SK-N-SH (cell line): ENCODE results near the gene SCAF1. TPM values are rescaled to one million over a fixed set of nuclear protein-coding genes. Genes with fewer than 3 reads are reported as not detected.

Experiments
- CTCF ChIA-PET: fragments of 300-600, 350-600 bp; formaldehyde crosslinking; extraction: SDS; loops from one replicate; lab custom pipeline; 2021; lab: Yijun Ruan, JAX
- POLR2A ChIA-PET: fragments of 350-600 bp; sonication (Branson Sonifier 250); formaldehyde crosslinking; extraction: SDS; loops from one replicate; lab custom pipeline; 2020; ENCODE audit warnings: antibody characterized with exemption, inconsistent platforms; lab: Yijun Ruan, JAX
- DNase-seq: peaks from one replicate; pipeline ENCODE4 v3.0.0; 2012
- H2AFZ ChIP-seq: fragments of 200-600 bp; sonication (generic); 2 replicates; pipeline ENCODE4 v1.8.1; 2016; ENCODE audit warnings: antibody characterized with exemption, mild to moderate bottlenecking, low read depth
- H3F3A ChIP-seq: fragments of 200-600 bp; sonication (generic); replicated peaks from 2 replicates; pipeline ENCODE3; 2016; ENCODE audit warnings: antibody characterized with exemption, mild to moderate bottlenecking; ENCODE audit not compliant: insufficient read depth
- H3K27ac ChIP-seq, 2 experiments: fragments of 200-500 bp in 1 of 2; fragments of 200-600 bp in 1 of 2; sonication (Bioruptor generic) in 1 of 2; sonication (generic), shearing (Covaris generic) in 1 of 2; 2 replicates each; pipeline versions ENCODE4 v1.5.1 to v1.6.1; 2014 to 2016; ENCODE audit warnings: low read depth in 2 of 2, inconsistent platforms in 1 of 2, low read length in 1 of 2, mild to moderate bottlenecking in 1 of 2, mixed read lengths in 1 of 2
- H3K27me3 ChIP-seq: fragments of 200-600 bp; sonication (generic), shearing (Covaris generic); 2 replicates; pipeline ENCODE4 v1.6.1; 2016; ENCODE audit warnings: mixed run types; ENCODE audit not compliant: insufficient read depth
- H3K36me3 ChIP-seq, 2 experiments: fragments of 200-500 bp in 1 of 2; fragments of 200-600 bp in 1 of 2; sonication (Bioruptor generic) in 1 of 2; sonication (generic) in 1 of 2; replicated peaks in 1 of 2; 2 replicates each; pipeline versions ENCODE3 to v1.5.1; 2014 to 2016; ENCODE audit warnings: low read length in 1 of 2, mild to moderate bottlenecking in 1 of 2; ENCODE audit not compliant: insufficient read depth in 2 of 2, control insufficient read depth in 1 of 2
- H3K4me1 ChIP-seq, 2 experiments: fragments of 200-500 bp in 1 of 2; fragments of 200-600 bp in 1 of 2; sonication (Bioruptor generic) in 1 of 2; sonication (generic), shearing (Covaris generic) in 1 of 2; 2 replicates each; pipeline versions ENCODE4 v1.5.1 to v1.6.1; 2014 to 2016; ENCODE audit warnings: low read depth in 1 of 2, low read length in 1 of 2, mixed run types in 1 of 2; ENCODE audit not compliant: insufficient read depth in 2 of 2, control insufficient read depth in 1 of 2
- H3K4me2 ChIP-seq: fragments of 200-600 bp; sonication (generic), shearing (Covaris generic); 2 replicates; pipeline ENCODE4 v1.6.1; 2017; ENCODE audit warnings: mixed run types
- H3K4me3 ChIP-seq, 2 experiments: fragments of 200-500 bp in 1 of 2; fragments of 200-600 bp in 1 of 2; sonication (Bioruptor generic) in 1 of 2; sonication (generic), shearing (Covaris generic) in 1 of 2; 2 replicates each; pipeline versions ENCODE4 v1.5.1 to v1.8.1; 2014 to 2016; ENCODE audit warnings: low read depth in 2 of 2, inconsistent platforms in 1 of 2, low read length in 1 of 2, mild to moderate bottlenecking in 1 of 2, mixed read lengths in 1 of 2, moderate library complexity in 1 of 2
- H3K79me2 ChIP-seq: fragments of 200-600 bp; sonication (generic); 2 replicates; pipeline ENCODE4 v1.8.1; 2017; ENCODE audit warnings: mild to moderate bottlenecking; ENCODE audit not compliant: insufficient read depth
- H3K9ac ChIP-seq: fragments of 200-600 bp; sonication (generic); 2 replicates; pipeline ENCODE4 v1.6.1; 2017; ENCODE audit warnings: mixed run types
- H3K9me2 ChIP-seq: fragments of 200-600 bp; sonication (generic); 2 replicates; pipeline ENCODE4 v1.6.1; 2017; ENCODE audit warnings: mixed run types
- H3K9me3 ChIP-seq: fragments of 200-600 bp; sonication (generic); 2 replicates; pipeline ENCODE4 v1.6.1; 2017; ENCODE audit warnings: mixed run types, mild to moderate bottlenecking, moderate library complexity
- H4K20me1 ChIP-seq: fragments of 200-600 bp; sonication (generic); 2 replicates; pipeline ENCODE4 v1.6.1; 2017; ENCODE audit warnings: mild to moderate bottlenecking, mixed run types; ENCODE audit not compliant: insufficient read depth
- FOSL2 ChIP-seq: IDR thresholded peaks from 2 replicates; pipeline ENCODE4 v1.4.0; 2012; ENCODE audit warnings: low read depth, mild to moderate bottlenecking, moderate library complexity, borderline replicate concordance
- MEF2A ChIP-seq: IDR thresholded peaks from 2 replicates; pipeline ENCODE4 v1.4.0; 2012; ENCODE audit warnings: low read depth, borderline replicate concordance
- RAD21 ChIP-seq: IDR thresholded peaks from 2 replicates; pipeline ENCODE4 v1.6.1; 2012; ENCODE audit warnings: mild to moderate bottlenecking, low read length
- RCOR1 ChIP-seq: fragments of 150-350 bp; IDR thresholded peaks from 2 replicates; pipeline ENCODE4 v1.6.1; 2017; ENCODE audit warnings: antibody characterized with exemption, low read length
- RFX5 ChIP-seq: IDR thresholded peaks from 2 replicates; pipeline ENCODE4 v1.6.1; 2012; ENCODE audit warnings: mild to moderate bottlenecking, improper control_type of control experiment, low read length
- YY1 ChIP-seq: IDR thresholded peaks from 2 replicates; pipeline ENCODE4 v1.4.0; 2012; ENCODE audit warnings: low read depth, mild to moderate bottlenecking
- WGBS: methylation state at CpG from one replicate; pipeline ENCODE4 v1.1.6; 2017; ENCODE audit warnings: low lambda C conversion rate; 5-methylcytosine and 5-hydroxymethylcytosine counted together
- polyA plus RNA-seq, 3 experiments: library from polyadenylated mRNA; depleted of rRNA; stranded (reverse); fragments of >200 nt; gene quantifications; 2 replicates each; pipeline ENCODE4 v1.2.3, GENCODE V29; 2012
- TF ChIP-seq, protein P1 (sequence below): fragments of 200-600 bp; sonication (generic); IDR thresholded peaks from 2 replicates; pipeline ENCODE4 v1.6.1; 2017; ENCODE audit warnings: antibody characterized with exemption, mild to moderate bottlenecking, moderate library complexity
- TF ChIP-seq, protein P2 (sequence below): IDR thresholded peaks from 2 replicates; pipeline ENCODE4 v1.4.0; 2012; ENCODE audit warnings: low read depth, borderline replicate concordance
- TF ChIP-seq, protein P3 (sequence below): IDR thresholded peaks from 2 replicates; pipeline ENCODE4 v1.4.0; 2012; ENCODE audit warnings: low read depth, borderline replicate concordance
- TF ChIP-seq, protein P4 (sequence below): fragments of 150-350 bp; IDR thresholded peaks from 2 replicates; pipeline ENCODE4 v1.6.1; 2017; ENCODE audit warnings: antibody characterized with exemption, low read length, low read depth, borderline replicate concordance
- TF ChIP-seq, protein P5 (sequence below): IDR thresholded peaks from 2 replicates; pipeline ENCODE4 v1.4.0; 2012; ENCODE audit warnings: low read depth
- TF ChIP-seq, protein P6 (sequence below): IDR thresholded peaks from 2 replicates; pipeline ENCODE4 v1.6.1; 2012; ENCODE audit warnings: mild to moderate bottlenecking, low read depth, low read length, moderate library complexity

The SCAF1 gene
- polyA plus RNA-seq, 1 of the 3 experiments (the other 2 are of a cell fraction): 9.5 TPM

DNA sequence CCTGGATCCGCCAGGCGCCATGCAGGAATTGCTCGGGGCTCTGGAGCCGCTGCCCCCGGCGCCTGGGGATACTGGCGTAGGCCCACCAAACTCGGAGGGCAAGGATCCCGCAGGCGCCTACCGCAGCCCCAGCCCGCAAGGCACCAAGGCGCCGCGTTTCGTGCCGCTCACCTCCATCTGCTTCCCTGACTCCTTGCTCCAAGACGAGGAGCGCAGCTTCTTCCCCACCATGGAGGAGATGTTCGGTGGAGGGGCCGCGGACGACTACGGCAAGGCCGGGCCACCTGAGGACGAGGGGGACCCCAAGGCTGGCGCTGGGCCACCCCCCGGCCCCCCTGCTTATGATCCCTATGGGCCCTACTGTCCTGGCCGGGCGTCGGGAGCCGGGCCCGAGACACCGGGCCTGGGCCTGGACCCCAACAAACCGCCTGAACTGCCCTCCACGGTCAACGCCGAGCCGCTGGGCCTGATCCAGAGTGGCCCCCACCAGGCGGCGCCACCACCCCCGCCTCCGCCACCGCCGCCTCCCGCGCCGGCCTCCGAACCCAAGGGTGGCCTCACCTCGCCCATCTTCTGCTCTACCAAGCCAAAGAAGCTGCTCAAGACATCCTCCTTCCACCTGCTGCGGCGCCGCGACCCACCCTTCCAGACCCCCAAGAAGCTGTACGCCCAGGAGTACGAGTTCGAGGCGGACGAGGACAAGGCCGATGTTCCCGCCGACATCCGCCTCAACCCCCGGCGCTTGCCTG lies 44.9 kb upstream of the SCAF1 start:
- H3K4me2 ChIP-seq: no peak overlapping the region
- ChIA-PET CTCF (interaction anchor here (0.6 to 3.0 kb wide), 3 partner anchors 34 to 75 kb away, joined by 3 to 12 read pairs (median 8); no protein-coding TSS in a partner anchor), POLR2A (interaction anchor here (0.7 kb wide), 1 partner anchor 19 kb away, joined by 3 read pairs; no protein-coding TSS in a partner anchor)
- H2AFZ ChIP-seq: no peak overlapping the region
- H3K27ac ChIP-seq: no peak overlapping the region
- peaks cover 15% of the 10 kb centered on the region for H3F3A ChIP-seq
- peaks cover 37 to 65% of the 10 kb centered on the region in 2 experiments for H3K36me3 ChIP-seq
- H3K9me3 ChIP-seq: no peaks in the 10 kb centered on the region
- no peak overlapping the region for H3K9ac ChIP-seq
- H3K4me1 ChIP-seq: peaks cover 0 to 12% of the 10 kb centered on the region in 2 experiments; a peak in 1 of 4 replicates
- 98% methylated on average over 42 of the region's 65 CpGs for WGBS
- no peaks in the 10 kb centered on the region for H3K9me2 ChIP-seq
- no peak overlapping the region for H3K4me3 ChIP-seq
- DNase-seq: no peak
- no peaks in the 10 kb centered on the region for H3K27me3 ChIP-seq
- H4K20me1 ChIP-seq: peaks cover 53% of the 10 kb centered on the region
- TF ChIP-seq, protein P1, sequence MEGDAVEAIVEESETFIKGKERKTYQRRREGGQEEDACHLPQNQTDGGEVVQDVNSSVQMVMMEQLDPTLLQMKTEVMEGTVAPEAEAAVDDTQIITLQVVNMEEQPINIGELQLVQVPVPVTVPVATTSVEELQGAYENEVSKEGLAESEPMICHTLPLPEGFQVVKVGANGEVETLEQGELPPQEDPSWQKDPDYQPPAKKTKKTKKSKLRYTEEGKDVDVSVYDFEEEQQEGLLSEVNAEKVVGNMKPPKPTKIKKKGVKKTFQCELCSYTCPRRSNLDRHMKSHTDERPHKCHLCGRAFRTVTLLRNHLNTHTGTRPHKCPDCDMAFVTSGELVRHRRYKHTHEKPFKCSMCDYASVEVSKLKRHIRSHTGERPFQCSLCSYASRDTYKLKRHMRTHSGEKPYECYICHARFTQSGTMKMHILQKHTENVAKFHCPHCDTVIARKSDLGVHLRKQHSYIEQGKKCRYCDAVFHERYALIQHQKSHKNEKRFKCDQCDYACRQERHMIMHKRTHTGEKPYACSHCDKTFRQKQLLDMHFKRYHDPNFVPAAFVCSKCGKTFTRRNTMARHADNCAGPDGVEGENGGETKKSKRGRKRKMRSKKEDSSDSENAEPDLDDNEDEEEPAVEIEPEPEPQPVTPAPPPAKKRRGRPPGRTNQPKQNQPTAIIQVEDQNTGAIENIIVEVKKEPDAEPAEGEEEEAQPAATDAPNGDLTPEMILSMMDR: 0 out of 2 replicates have a peak, but pooled peaks have one; percentile 8
- no peak for TF ChIP-seq YY1
- TF ChIP-seq, all 33 proteins: peak for 1
- H3K79me2 ChIP-seq: peaks cover 77% of the 10 kb centered on the region

DNA sequence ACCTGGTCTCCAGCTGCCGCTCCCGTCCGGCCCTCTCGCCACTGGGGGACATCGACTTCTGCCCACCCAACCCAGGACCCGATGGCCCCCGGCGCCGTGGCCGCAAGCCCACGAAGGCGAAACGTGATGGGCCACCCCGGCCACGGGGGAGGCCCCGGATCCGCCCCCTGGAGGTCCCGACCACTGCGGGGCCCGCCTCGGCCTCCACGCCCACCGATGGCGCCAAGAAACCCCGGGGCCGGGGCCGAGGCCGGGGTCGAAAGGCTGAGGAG lies 44.4 kb upstream of the SCAF1 start:
- no peaks in the 10 kb centered on the region for H3K9me3 ChIP-seq
- no peak overlapping the region for H2AFZ ChIP-seq
- no peak for DNase-seq
- H3K27me3 ChIP-seq: no peaks in the 10 kb centered on the region
- H3K79me2 ChIP-seq: peaks cover 77% of the 10 kb centered on the region
- CTCF ChIA-PET: interaction anchor here (0.6 to 3.0 kb wide), 2 partner anchors 33 to 74 kb away, joined by 3 to 12 read pairs; no protein-coding TSS in a partner anchor
- H3K4me3 ChIP-seq: no peak overlapping the region
- H3K4me1 ChIP-seq: peaks cover 0 to 7% of the 10 kb centered on the region in 2 experiments; a peak in 1 of 4 replicates
- H4K20me1 ChIP-seq: peaks cover 53% of the 10 kb centered on the region
- POLR2A ChIA-PET: interaction anchor here (0.7 kb wide), 1 partner anchor 18 kb away, joined by 3 read pairs; no protein-coding TSS in a partner anchor
- H3K36me3 ChIP-seq: peaks cover 42 to 67% of the 10 kb centered on the region in 2 experiments
- H3K9me2 ChIP-seq: no peaks in the 10 kb centered on the region
- TF ChIP-seq, protein P2, sequence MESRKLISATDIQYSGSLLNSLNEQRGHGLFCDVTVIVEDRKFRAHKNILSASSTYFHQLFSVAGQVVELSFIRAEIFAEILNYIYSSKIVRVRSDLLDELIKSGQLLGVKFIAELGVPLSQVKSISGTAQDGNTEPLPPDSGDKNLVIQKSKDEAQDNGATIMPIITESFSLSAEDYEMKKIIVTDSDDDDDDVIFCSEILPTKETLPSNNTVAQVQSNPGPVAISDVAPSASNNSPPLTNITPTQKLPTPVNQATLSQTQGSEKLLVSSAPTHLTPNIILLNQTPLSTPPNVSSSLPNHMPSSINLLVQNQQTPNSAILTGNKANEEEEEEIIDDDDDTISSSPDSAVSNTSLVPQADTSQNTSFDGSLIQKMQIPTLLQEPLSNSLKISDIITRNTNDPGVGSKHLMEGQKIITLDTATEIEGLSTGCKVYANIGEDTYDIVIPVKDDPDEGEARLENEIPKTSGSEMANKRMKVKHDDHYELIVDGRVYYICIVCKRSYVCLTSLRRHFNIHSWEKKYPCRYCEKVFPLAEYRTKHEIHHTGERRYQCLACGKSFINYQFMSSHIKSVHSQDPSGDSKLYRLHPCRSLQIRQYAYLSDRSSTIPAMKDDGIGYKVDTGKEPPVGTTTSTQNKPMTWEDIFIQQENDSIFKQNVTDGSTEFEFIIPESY: no peak
- TF ChIP-seq YY1: no peak
- TF ChIP-seq RAD21: no peak
- TF ChIP-seq, protein P3, sequence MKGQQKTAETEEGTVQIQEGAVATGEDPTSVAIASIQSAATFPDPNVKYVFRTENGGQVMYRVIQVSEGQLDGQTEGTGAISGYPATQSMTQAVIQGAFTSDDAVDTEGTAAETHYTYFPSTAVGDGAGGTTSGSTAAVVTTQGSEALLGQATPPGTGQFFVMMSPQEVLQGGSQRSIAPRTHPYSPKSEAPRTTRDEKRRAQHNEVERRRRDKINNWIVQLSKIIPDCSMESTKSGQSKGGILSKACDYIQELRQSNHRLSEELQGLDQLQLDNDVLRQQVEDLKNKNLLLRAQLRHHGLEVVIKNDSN: no peak
- no peak for TF ChIP-seq RFX5
- TF ChIP-seq RCOR1: no peak
- TF ChIP-seq, protein P4, sequence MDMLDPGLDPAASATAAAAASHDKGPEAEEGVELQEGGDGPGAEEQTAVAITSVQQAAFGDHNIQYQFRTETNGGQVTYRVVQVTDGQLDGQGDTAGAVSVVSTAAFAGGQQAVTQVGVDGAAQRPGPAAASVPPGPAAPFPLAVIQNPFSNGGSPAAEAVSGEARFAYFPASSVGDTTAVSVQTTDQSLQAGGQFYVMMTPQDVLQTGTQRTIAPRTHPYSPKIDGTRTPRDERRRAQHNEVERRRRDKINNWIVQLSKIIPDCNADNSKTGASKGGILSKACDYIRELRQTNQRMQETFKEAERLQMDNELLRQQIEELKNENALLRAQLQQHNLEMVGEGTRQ: no peak
- no peak for TF ChIP-seq MEF2A
- TF ChIP-seq, protein P5, sequence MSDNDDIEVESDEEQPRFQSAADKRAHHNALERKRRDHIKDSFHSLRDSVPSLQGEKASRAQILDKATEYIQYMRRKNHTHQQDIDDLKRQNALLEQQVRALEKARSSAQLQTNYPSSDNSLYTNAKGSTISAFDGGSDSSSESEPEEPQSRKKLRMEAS: no peak
- no peak for TF ChIP-seq FOSL2
- TF ChIP-seq, protein P6, sequence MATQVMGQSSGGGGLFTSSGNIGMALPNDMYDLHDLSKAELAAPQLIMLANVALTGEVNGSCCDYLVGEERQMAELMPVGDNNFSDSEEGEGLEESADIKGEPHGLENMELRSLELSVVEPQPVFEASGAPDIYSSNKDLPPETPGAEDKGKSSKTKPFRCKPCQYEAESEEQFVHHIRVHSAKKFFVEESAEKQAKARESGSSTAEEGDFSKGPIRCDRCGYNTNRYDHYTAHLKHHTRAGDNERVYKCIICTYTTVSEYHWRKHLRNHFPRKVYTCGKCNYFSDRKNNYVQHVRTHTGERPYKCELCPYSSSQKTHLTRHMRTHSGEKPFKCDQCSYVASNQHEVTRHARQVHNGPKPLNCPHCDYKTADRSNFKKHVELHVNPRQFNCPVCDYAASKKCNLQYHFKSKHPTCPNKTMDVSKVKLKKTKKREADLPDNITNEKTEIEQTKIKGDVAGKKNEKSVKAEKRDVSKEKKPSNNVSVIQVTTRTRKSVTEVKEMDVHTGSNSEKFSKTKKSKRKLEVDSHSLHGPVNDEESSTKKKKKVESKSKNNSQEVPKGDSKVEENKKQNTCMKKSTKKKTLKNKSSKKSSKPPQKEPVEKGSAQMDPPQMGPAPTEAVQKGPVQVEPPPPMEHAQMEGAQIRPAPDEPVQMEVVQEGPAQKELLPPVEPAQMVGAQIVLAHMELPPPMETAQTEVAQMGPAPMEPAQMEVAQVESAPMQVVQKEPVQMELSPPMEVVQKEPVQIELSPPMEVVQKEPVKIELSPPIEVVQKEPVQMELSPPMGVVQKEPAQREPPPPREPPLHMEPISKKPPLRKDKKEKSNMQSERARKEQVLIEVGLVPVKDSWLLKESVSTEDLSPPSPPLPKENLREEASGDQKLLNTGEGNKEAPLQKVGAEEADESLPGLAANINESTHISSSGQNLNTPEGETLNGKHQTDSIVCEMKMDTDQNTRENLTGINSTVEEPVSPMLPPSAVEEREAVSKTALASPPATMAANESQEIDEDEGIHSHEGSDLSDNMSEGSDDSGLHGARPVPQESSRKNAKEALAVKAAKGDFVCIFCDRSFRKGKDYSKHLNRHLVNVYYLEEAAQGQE: no peak
- H3F3A ChIP-seq: peaks cover 10% of the 10 kb centered on the region
- no peak overlapping the region for H3K4me2 ChIP-seq
- no peak overlapping the region for H3K9ac ChIP-seq
- H3K27ac ChIP-seq: no peak overlapping the region
- 96% methylated on average over 16 of the region's 29 CpGs for WGBS
